Neural cell (in vitro differentiated cells): Measurements from ENCODE around the gene TRABD2B. TPM values are rescaled to one million over a fixed set of nuclear protein-coding genes. Genes with fewer than 3 reads are reported as not detected.

Experiments
- H2AFZ ChIP-seq: fragments of 200-600, 300-800 bp; sonication (generic), shearing (Covaris generic); 2 replicates; pipeline ENCODE4 v1.6.0; 2014; ENCODE audit warnings: low read depth, mild to moderate bottlenecking, antibody characterized with exemption, low read length, moderate library complexity
- H3F3A ChIP-seq: fragments of 200-600 bp; shearing (Covaris generic); 2 replicates; pipeline ENCODE4 v1.6.1; 2016; ENCODE audit warnings: mild to moderate bottlenecking, moderate library complexity, mixed read lengths, antibody characterized with exemption, low read length; ENCODE audit not compliant: insufficient read depth, poor library complexity, severe bottlenecking
- H3K27ac ChIP-seq: fragments of 200-600, 300-800 bp; sonication (generic), shearing (Covaris generic); 2 replicates; pipeline ENCODE4 v1.5.1; 2014; ENCODE audit warnings: mild to moderate bottlenecking, low read length, moderate library complexity
- H3K27me3 ChIP-seq: fragments of 300-800, 200-600 bp; sonication (generic), shearing (Covaris generic); 2 replicates; pipeline ENCODE4 v1.6.0; 2014; ENCODE audit warnings: mild to moderate bottlenecking, low read depth, low read length, moderate library complexity; ENCODE audit not compliant: insufficient read depth
- H3K36me3 ChIP-seq: fragments of 300-800, 200-600 bp; sonication (generic), shearing (Covaris generic); 2 replicates; pipeline ENCODE4 v1.5.1; 2014; ENCODE audit warnings: mild to moderate bottlenecking, antibody characterized with exemption, low read length, moderate library complexity; ENCODE audit not compliant: insufficient read depth
- H3K4me2 ChIP-seq: fragments of 300-800, 200-600 bp; sonication (generic), shearing (Covaris generic); 2 replicates; pipeline ENCODE4 v1.6.0; 2014; ENCODE audit warnings: mild to moderate bottlenecking, low read length
- H3K4me3 ChIP-seq: fragments of 300-800, 200-600 bp; sonication (generic), shearing (Covaris generic); 2 replicates; pipeline ENCODE4 v1.5.1; 2014; ENCODE audit warnings: mild to moderate bottlenecking, low read length, moderate library complexity
- H3K79me2 ChIP-seq: fragments of 200-600 bp; shearing (Covaris generic); replicated peaks from 2 replicates; pipeline ENCODE4 v1.6.0; 2014; ENCODE audit warnings: mild to moderate bottlenecking, low read length, moderate library complexity; ENCODE audit not compliant: insufficient read depth
- H3K9ac ChIP-seq: fragments of 300-800, 200-600 bp; sonication (generic), shearing (Covaris generic); 2 replicates; pipeline ENCODE4 v1.6.1; 2016; ENCODE audit warnings: mild to moderate bottlenecking, low read length, mixed read lengths
- H3K9me2 ChIP-seq: fragments of 200-600 bp; shearing (Covaris generic); 2 replicates; pipeline ENCODE4 v1.6.1; 2016; ENCODE audit warnings: mild to moderate bottlenecking, low read length, mixed read lengths; ENCODE audit not compliant: insufficient read depth
- H3K9me3 ChIP-seq: fragments of 200-600, 300-800 bp; sonication (generic), shearing (Covaris generic); 2 replicates; pipeline ENCODE4 v1.6.1; 2016; ENCODE audit warnings: mild to moderate bottlenecking, mixed run types, low read length, moderate library complexity, mixed read lengths
- H4K20me1 ChIP-seq: fragments of 200-600 bp; shearing (Covaris generic); 2 replicates; pipeline ENCODE4 v1.6.1; 2016; ENCODE audit warnings: mild to moderate bottlenecking, mixed run types; ENCODE audit not compliant: insufficient read depth
- EP300 ChIP-seq: fragments of 450-650 bp; conservative IDR thresholded peaks from 2 replicates; pipeline ENCODE4 v1.6.1; 2014; ENCODE audit warnings: antibody characterized with exemption, mild to moderate bottlenecking, moderate library complexity; ENCODE audit not compliant: poor library complexity, severe bottlenecking
- EZH2 ChIP-seq: fragments of 200-600, 300-800 bp; shearing (Covaris generic), sonication (generic); IDR thresholded peaks from 2 replicates; pipeline ENCODE4 v1.6.1; 2014; ENCODE audit warnings: antibody characterized with exemption, low read length, borderline replicate concordance, mild to moderate bottlenecking; ENCODE audit not compliant: insufficient read depth, poor library complexity, severe bottlenecking
- MXI1 ChIP-seq: fragments of 450-650 bp; conservative IDR thresholded peaks from 2 replicates; pipeline ENCODE4 v1.6.1; 2014; ENCODE audit warnings: antibody characterized with exemption, mild to moderate bottlenecking; ENCODE audit not compliant: poor library complexity, severe bottlenecking
- POLR2AphosphoS5 ChIP-seq: IDR thresholded peaks from 2 replicates; pipeline ENCODE4 v1.6.1; 2012
- RAD21 ChIP-seq: fragments of 450-650 bp; conservative IDR thresholded peaks from 2 replicates; pipeline ENCODE4 v1.6.1; 2014; ENCODE audit warnings: antibody characterized with exemption, mild to moderate bottlenecking, moderate library complexity
- SMC3 ChIP-seq: fragments of 450-650 bp; conservative IDR thresholded peaks from 2 replicates; pipeline ENCODE4 v1.6.1; 2014; ENCODE audit warnings: antibody characterized with exemption, mild to moderate bottlenecking, moderate library complexity; ENCODE audit not compliant: poor library complexity
- TAF1 ChIP-seq: IDR thresholded peaks from 2 replicates; pipeline ENCODE4 v1.6.1; 2012; ENCODE audit warnings: low read depth
- polyA plus RNA-seq: library from polyadenylated mRNA; depleted of rRNA; stranded (reverse); fragments of >200 nt; gene quantifications from 2 replicates; pipeline ENCODE4 v1.2.3, GENCODE V29; 2014
- TF ChIP-seq, protein P1 (sequence below): IDR thresholded peaks from 2 replicates; pipeline ENCODE4 v1.6.1; 2012; ENCODE audit warnings: borderline replicate concordance
- TF ChIP-seq, protein P2 (sequence below): fragments of 450-650 bp; IDR thresholded peaks from 2 replicates; pipeline ENCODE4 v1.5.1; 2014; ENCODE audit warnings: antibody characterized with exemption, mild to moderate bottlenecking, moderate library complexity; ENCODE audit not compliant: poor library complexity, severe bottlenecking

The TRABD2B gene
- polyA plus RNA-seq, 1 donor from 2014 or later = 0.02 TPM

GRCh38 chr1:47776667-47777131, 220.5 kb downstream of the TRABD2B start:
- H3K27me3 ChIP-seq = no peaks in the 10 kb centered on the region
- no peaks in the 10 kb centered on the region for H3K79me2 ChIP-seq
- no peaks in the 10 kb centered on the region for H4K20me1 ChIP-seq
- H3K36me3 ChIP-seq = no peaks in the 10 kb centered on the region
- H3K9me3 ChIP-seq = no peaks in the 10 kb centered on the region
- no peaks in the 10 kb centered on the region for H3K9me2 ChIP-seq
- H3K9ac ChIP-seq = no peak overlapping the region
- H3F3A ChIP-seq = no peaks in the 10 kb centered on the region
- no peak overlapping the region for H3K4me3 ChIP-seq
- H3K27ac ChIP-seq = no peak overlapping the region
- H3K4me2 ChIP-seq = no peak overlapping the region
- H2AFZ ChIP-seq = no peak overlapping the region
- no peak for TF ChIP-seq SMC3
- TF ChIP-seq, protein P1, sequence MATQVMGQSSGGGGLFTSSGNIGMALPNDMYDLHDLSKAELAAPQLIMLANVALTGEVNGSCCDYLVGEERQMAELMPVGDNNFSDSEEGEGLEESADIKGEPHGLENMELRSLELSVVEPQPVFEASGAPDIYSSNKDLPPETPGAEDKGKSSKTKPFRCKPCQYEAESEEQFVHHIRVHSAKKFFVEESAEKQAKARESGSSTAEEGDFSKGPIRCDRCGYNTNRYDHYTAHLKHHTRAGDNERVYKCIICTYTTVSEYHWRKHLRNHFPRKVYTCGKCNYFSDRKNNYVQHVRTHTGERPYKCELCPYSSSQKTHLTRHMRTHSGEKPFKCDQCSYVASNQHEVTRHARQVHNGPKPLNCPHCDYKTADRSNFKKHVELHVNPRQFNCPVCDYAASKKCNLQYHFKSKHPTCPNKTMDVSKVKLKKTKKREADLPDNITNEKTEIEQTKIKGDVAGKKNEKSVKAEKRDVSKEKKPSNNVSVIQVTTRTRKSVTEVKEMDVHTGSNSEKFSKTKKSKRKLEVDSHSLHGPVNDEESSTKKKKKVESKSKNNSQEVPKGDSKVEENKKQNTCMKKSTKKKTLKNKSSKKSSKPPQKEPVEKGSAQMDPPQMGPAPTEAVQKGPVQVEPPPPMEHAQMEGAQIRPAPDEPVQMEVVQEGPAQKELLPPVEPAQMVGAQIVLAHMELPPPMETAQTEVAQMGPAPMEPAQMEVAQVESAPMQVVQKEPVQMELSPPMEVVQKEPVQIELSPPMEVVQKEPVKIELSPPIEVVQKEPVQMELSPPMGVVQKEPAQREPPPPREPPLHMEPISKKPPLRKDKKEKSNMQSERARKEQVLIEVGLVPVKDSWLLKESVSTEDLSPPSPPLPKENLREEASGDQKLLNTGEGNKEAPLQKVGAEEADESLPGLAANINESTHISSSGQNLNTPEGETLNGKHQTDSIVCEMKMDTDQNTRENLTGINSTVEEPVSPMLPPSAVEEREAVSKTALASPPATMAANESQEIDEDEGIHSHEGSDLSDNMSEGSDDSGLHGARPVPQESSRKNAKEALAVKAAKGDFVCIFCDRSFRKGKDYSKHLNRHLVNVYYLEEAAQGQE = no peak
- no peak for TF ChIP-seq EZH2
- no peak for TF ChIP-seq POLR2AphosphoS5
- no peak for TF ChIP-seq RAD21
- TF ChIP-seq, protein P2, sequence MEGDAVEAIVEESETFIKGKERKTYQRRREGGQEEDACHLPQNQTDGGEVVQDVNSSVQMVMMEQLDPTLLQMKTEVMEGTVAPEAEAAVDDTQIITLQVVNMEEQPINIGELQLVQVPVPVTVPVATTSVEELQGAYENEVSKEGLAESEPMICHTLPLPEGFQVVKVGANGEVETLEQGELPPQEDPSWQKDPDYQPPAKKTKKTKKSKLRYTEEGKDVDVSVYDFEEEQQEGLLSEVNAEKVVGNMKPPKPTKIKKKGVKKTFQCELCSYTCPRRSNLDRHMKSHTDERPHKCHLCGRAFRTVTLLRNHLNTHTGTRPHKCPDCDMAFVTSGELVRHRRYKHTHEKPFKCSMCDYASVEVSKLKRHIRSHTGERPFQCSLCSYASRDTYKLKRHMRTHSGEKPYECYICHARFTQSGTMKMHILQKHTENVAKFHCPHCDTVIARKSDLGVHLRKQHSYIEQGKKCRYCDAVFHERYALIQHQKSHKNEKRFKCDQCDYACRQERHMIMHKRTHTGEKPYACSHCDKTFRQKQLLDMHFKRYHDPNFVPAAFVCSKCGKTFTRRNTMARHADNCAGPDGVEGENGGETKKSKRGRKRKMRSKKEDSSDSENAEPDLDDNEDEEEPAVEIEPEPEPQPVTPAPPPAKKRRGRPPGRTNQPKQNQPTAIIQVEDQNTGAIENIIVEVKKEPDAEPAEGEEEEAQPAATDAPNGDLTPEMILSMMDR = no peak
- TF ChIP-seq EP300 = no peak
- no peak for TF ChIP-seq MXI1
- no peak for TF ChIP-seq TAF1

- Histone ChIP-seq H4K20me1 (no peaks in the 10 kb centered on the region), H3K27ac (no peak overlapping the region), H3K9ac (no peak overlapping the region), H3K4me3 (no peak overlapping the region), H3K4me2 (no peak overlapping the region), H3K9me3 (no peaks in the 10 kb centered on the region), H3K36me3 (no peaks in the 10 kb centered on the region), H3F3A (no peaks in the 10 kb centered on the region), H3K9me2 (no peaks in the 10 kb centered on the region), H2AFZ (no peak overlapping the region), H3K27me3 (no peaks in the 10 kb centered on the region), H3K79me2 (no peaks in the 10 kb centered on the region)
- TF ChIP-seq TAF1 (no peak), SMC3 (no peak), EP300 (no peak), EZH2 (no peak), POLR2AphosphoS5 (no peak), MXI1 (no peak), RAD21 (no peak)
- TF ChIP-seq, protein P1 = no peak
- TF ChIP-seq, protein P2 = no peak
Observed at GRCh38 chr1:47774986-47775834, 222.0 kb downstream of the TRABD2B start.
